NCI-H2107 treated with DMSO at 0.1 percent for 48 hours (cell line): Measurements from ENCODE around the gene NADSYN1.

ENCODE experiments used
- DNase-seq: peaks from one replicate; lab custom pipeline; 2025; ENCODE audit not compliant: unreplicated experiment; lab: John Stamatoyannopoulos, UW

NADSYN1 gene

GRCh38 chr11:71472941-71473792, 20.2 kb downstream of the NADSYN1 start:
- no peak for DNase-seq

DNA sequence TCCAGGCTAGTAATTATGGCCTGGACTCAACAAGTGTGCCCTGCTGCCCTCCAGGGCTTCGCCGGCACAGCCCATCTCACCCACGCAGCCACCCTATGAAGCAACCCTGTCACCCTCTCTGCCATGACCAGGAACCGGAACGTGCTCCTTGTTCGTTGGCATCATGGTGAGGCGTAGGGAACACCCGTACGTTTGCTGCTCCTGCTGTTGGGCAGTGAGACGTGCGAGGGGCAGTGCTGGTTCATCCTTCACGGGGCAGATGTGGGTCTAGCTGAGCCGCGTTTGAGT, 20.7 kb downstream of the NADSYN1 start:
- DNase-seq, result no peak

GRCh38 chr11:71474141-71474770, 21.3 kb downstream of the NADSYN1 start:
- DNase-seq, result no peak

GRCh38 chr11:71474771-71475483, 21.9 kb downstream of the NADSYN1 start:
- DNase-seq, result no peak

- no peak for DNase-seq
Observed at GRCh38 chr11:71476031-71476430, 23.0 kb downstream of the NADSYN1 start.

DNA sequence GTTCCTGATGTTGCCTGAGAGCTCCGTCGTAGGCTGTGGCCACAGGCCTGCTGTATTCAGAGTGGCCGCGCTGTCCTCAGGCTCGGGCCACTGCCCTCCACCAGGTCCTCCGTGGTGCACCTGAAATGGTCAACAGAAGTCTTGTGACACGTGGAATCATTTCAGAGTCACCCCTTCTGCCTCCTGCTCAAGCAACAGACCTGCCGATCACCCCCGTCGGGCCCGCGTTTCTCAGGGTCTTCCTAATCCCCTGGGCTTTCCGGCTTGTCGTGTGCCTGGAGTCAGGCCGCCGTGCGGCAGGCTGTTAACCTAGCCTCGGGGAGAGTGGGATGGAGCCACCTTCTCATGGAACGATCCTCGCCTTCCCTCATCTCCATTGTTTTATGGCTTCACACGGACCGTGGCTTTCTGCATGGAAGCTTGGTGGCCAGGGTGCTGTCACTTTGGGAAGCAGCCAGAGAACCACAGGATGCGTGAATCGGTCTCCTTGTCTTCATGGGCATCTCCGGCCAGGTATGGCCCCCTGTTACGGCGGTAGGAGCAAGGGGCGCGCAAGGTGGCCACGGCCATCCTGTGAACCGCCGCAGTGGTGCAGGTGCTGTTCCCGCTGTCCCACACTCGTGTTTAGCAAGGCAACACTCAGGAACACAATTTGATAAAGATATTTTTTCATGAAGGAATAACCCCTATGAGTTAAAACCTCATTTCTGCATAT, 24.1 kb downstream of the NADSYN1 start:
- no peak for DNase-seq

DNA sequence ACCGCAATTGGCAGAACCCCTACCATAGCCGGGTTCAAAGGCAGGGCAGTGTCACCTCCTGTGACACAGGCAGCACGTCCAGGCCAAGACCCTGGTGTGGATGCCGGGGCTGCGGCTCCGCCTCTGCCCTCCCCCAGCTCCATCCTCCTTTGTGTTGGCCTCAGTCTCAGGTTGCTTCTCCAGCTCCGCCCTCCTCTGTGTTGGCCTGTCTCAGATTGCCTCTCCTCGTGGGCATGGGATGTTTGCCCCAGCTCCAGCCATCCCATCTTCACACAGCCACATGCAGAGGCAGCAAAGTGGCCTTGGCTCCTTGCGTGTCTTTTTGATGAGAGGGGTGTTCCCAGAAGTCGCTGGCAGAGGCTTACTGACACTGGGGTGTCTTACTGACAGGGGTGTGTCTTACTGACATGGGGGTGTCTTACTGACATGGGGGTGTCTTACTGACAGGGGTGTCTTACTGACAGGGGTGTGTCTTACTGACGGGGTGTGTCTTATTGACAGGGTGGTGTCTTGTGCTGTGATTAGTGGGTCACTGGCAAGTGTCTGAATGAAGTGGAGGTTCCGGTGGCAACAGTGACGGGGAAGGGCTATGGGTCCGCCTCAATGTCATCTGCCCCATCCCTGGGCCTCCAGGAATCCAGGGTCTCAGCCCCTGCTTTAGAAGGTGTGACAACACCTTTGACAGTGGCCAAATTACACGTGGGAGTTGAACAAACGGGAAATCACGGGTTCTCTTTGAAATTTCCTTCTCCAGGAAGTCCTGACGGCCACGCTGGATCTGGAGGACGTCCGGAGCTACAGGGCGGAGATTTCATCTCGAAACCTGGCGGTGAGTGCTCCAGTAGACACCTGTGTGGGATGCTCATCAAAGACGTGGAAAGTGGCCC, 24.9 kb downstream of the NADSYN1 start:
- DNase-seq, result no peak

GRCh38 chr11:71478528-71478840, 25.5 kb downstream of the NADSYN1 start:
- no peak for DNase-seq

- no peak for DNase-seq
Observed at GRCh38 chr11:71481101-71481960, 28.3 kb downstream of the NADSYN1 start.

DNA sequence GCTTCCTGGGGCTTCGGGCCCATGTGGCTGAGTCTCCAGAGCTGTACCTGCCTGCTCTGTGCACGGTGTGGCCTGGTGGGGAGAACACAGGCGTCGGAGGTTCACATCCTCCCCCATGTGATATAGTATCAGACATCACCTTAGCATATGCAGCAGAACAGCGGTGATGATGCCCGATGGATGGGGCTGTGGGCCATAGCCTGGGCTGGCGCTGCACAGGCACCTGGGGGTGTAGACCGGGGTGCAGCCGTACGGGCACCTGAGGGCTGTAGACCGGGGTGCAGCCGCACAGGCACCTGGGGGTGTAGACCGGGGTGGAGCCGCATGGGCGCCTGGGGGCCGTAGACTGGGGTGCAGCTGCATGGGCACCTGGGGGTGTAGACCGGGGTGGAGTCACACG, 29.2 kb downstream of the NADSYN1 start:
- DNase-seq, result no peak

DNA sequence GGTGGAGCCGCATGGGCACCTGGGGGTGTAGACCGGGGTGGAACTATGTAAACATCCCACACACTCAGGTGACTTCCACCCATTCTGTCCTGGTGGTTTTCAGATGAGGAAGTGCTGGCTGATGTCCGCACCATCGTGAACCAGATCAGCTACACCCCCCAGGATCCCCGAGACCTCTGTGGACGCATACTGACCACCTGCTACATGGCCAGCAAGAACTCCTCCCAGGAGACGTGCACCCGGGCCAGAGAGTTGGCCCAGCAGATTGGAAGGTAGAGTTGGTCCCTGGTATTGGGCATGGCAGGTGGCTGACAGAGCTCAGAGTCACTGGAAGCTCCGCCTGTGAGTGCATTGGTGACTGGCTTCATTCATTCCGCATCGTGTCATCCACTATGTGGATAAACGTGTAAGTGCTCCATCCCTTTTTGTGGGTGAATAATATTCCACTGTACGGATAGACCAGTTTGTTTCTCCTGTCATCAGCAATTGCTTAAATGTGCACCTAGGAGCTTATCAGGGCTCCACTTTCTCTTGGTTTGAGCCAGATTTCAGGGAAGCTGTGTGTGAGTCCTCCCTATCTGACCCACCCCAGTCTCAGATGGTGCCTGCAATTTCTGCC, 29.9 kb downstream of the NADSYN1 start:
- no peak for DNase-seq

DNA sequence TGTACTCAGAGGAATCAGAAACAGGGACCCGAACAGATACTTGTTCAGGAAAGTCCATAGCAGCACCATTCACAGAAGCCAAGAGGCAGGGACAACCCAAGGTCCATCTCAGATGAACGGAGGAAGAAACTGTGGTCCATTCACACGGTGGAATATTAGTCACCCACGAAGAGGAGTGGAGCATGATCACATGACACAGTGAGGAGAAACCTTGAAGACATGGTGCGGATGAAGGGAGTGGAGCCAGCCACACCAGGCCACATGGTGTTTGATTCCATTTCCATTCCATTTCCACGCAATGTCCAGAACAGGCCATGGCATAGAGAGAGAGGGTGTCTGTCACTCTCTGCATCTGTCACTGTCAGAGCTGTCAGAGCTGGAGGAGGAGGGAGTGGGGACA, 30.7 kb downstream of the NADSYN1 start:
- no peak for DNase-seq

- DNase-seq, result no peak
Observed at GRCh38 chr11:71484248-71485062, 31.5 kb downstream of the NADSYN1 start.

- no peak for DNase-seq
Observed at GRCh38 chr11:71485063-71485399, 32.0 kb downstream of the NADSYN1 start.

GRCh38 chr11:71485466-71485865, 32.5 kb downstream of the NADSYN1 start:
- DNase-seq, result no peak

GRCh38 chr11:71486320-71486719, 33.3 kb downstream of the NADSYN1 start:
- no peak for DNase-seq

GRCh38 chr11:71488681-71489270, 35.8 kb downstream of the NADSYN1 start:
- no peak for DNase-seq

GRCh38 chr11:71489311-71490043, 36.5 kb downstream of the NADSYN1 start:
- no peak for DNase-seq
